ENCODE results near the gene GAB1.
A peak's percentile ranks its signal among the peaks of the same experiment; 100 is the strongest.

The GAB1 gene

DNA sequence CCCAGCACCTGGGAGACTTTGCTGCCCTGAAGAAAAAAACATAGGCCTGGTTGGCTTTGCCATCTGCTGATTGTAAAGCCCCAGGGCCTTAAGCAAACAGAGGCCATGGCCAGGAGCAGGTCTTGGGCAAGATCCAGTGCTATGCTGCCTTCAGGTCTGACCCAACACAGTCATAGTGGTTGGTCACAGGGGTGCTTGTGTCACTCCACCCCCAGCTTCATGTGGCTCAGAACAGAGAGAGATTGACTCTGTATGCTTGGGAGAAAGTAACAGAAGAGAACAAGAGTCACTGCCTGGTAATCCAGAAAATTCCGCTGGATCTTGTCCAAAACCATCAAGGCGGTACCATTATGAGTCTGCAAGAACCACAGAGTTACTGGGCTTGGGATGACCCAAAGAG lies 152.4 kb downstream of the GAB1 start:
- no peak for DNase-seq (ENCODE audit: low spot score)

DNA sequence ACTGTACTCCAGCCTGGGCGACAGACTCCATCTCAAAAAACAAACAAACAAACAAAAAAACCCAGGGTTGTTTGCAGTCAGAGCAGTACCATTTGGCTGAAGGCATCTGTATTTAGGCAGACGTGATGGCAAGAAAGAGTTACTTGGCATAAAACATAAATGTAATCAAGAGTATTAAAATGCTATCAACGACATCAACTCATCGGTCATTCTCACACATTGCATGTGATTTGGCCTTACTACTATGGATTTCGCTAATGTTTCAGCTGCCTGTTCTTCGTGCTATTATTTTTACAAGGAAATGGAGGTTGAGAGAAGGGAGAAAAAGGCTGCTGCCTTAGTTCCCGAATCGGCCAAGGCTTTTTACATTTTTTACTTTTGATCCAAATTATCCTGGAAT lies 161.3 kb downstream of the GAB1 start:
- no peak for DNase-seq (ENCODE audit: low spot score)

DNA sequence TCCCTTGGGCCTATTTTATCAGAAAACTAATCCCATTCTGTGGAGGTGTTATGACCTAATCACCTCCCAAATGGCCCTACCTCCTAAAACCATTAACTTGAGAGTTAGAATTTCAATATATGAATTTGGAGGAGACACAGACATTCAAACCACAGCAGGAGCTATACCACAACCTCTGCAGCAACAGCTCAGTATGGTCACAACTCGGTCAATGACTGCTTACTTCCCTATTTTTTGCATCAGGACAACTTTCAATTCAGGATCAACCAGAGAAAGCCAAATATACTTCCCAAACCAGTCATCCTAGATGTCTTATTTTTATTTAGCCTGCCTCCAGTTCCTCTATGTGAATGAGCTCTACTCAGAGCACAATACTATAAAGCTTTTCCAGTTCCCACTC lies 165.6 kb downstream of the GAB1 start:
- DNase-seq (ENCODE audit: low spot score), result no peak

DNA sequence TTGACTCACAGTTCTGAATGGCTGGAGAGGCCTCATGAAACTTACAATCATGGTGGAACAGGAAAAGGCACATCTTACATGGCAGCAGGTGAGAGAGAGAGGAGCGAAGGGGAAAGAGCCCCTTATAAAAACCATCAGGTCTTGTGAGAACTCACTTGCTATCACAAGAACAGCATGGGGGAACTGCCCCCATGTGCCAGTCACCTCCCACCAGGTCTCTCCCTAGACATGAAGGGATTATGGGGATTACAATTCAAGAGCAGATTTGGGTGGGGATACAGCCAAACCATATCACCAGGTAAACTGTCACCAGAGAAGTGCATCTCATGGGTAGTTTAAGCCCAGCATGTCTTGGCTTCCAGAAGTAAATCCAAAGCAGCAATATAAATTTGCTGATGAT lies 169.4 kb downstream of the GAB1 start:
- DNase-seq (ENCODE audit: low spot score), result no peak

DNA sequence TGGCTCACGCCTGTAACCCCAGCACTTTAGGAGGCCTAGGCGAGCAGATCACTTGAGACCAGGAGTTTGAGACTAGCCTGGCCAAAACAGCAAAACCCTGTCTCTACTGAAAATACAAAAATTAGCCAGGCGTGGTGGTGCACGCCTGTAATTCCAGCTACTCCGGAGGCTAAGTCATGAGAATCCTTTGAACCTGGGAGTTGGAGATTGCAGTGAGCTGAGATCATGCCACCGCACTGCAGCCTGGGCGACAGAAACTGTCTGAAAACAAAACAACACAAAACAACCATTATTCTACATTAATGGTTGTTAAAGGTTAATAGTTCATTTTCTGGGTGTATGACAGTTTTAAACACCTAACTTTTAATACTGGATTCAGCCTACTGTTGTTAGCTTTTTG lies 175.2 kb downstream of the GAB1 start:
- DNase-seq (ENCODE audit: low spot score), result no peak

DNA sequence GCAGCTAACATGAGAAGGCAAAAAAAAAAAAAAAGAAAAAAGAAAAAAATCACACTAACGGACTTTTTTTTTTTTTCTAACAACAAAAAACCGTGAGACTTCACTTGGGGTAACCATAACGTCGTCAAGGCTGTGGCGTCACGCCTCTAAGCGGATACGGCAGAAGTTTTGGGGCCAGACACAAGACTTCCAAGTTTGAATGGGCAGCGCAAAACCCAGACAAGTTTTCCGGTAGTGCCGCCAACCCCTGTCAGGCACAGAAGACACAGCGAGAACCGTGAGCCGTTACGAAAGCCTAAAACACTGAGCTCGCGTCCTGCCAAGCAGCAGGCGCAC lies 176.3 kb downstream of the GAB1 start:
- no peak for DNase-seq (ENCODE audit: low spot score)

DNA sequence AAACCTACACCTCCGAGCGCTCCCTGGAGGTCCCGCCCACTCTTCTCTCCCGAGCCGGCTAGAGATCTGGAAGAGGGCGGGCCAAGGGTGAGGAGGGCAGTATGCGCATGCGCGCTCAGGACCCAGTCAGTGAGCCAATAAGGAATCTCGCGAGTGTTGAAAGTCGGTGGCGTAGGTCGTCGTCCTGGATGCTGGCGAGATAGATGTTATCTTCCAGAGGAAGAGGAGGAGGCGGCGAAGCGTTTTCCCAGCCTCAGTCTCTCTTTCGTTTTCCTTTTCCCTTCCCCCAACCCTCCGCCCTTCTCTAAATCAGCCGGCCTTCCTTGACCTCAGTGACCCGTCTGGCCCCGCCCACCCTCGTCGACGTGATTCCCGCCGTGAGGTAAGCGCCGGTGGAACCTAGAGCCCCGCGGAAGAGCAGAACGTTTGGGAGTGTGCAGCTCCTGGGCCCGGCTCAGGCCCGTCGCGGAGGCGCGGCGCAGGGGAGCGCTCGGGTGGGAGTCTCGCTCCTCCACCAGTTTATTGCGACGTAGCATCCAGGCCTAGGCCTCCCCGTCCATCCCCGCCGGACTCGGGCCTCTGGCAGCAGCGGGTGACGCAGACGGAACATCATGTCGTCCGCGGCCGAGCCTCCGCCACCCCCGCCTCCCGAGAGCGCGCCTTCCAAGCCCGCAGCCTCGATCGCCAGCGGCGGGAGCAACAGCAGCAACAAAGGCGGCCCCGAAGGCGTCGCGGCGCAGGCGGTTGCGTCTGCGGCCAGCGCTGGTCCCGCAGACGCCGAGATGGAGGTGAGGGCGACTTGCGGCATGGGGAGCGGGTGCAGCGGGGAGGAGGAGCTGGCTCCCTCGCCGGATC lies 176.9 kb downstream of the GAB1 start, which contains the start of gene SMARCA5:
Gene SMARCA5 (plus strand): TSS at position 389 of the 855 bp plus-strand sequence. CDS start 223 bp downstream, at position 612.
- peak; percentile 99 for DNase-seq (ENCODE audit: low spot score)

DNA sequence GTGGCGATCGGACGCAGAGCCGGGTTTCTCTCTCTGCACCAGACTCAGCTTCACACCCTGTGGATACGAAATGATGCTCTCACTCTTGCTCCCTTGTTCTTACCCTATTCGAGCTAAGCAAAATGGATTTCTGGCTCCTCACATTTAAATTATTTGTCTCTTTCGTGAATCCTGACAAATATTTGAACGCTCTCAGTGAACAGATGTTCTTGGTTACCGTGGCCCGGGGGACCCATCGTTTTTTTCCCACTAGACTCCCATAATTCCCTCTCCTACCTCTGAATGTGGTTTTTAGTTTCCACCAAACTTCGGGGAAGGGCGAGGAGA lies 177.5 kb downstream of the GAB1 start:
- no peak for DNase-seq (ENCODE audit: low spot score)

DNA sequence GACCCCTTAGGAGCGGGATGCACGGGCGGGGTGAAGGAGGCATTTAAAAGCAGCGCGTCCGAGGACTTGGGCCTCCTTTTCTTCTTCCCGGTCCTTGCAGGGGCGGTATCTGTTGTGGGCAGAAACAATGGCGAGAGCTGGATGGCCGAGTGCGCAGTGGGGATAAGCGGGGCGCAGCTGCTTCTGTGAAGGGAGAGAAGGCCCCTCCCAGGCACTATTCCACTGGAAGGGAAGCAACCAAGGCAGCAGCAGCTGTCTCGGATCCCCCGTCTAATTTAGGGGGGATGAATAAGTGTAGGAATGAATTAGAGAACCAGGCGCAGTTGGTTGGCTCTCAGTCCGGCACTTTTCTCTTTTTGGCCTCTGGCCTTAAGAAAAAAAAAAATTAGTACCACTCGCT lies 177.8 kb downstream of the GAB1 start:
- peak; percentile 23 for DNase-seq (ENCODE audit: low spot score)

DNA sequence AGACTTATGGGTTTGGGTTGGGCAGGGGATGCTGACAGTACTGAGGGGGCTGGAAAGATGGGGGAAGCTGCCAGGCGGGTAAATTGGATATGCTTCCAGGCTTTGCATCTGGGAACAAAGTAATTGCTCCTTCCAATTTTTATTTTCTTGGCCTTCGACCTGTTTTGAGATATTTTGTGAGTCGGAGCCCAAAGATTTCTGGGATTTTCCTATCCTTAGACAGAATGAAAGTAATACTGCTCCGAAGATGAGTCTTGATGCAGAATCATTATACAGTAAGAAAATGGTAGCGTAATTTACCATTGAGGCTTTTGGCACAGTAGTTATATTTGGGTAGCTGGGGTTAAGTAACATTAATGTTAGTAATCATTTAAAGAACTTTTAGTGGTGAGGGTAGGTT lies 178.2 kb downstream of the GAB1 start:
- peak; percentile 31 for DNase-seq (ENCODE audit: low spot score)

DNA sequence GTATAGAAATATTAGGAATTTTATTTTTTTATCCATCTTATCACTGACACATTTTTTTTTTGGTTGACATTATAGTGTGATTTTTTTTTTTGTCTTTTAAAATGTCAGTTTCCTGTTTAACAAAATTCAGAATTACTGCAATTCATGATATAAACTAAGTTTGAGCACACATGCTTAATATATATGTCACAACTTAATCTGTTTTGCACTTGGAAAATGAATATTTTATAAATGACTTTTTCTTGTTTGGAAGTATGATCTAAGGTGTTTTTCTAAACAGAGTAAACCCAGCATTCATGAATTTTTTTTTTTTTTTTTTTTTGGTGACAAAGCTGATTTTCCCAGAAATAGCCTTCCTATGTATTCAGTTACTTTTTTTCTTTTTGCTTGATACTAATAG lies 179.2 kb downstream of the GAB1 start:
- no peak for DNase-seq (ENCODE audit: low spot score)

DNA sequence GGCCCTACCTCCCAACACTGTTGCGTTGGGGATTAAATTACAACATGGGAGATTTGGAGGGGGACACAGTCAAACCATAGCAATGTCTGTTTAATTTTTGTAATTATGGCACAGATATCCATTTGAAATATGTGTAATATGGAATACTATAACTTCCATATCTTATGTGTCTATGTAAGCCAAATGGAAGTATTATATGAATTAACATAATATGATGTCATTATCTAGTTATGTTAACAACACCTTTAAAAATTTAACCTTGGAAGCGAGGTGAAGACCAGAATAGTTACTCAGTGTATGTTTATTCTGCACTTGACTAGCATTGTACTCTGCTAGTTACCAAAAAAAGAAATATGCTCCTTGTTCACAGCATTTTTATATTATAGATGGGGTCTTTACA lies 181.1 kb downstream of the GAB1 start:
- no peak for DNase-seq (ENCODE audit: low spot score)
